CD4-positive, alpha-beta T cell (primary cell): Measurements from ENCODE around the gene EXOC8. TPM values are rescaled to one million over a fixed set of nuclear protein-coding genes. Genes with fewer than 3 reads are reported as not detected.
A peak's percentile ranks its signal among the peaks of the same experiment; 100 is the strongest.

Experiments
- ATAC-seq: fragments of 200-7000 bp; cut with Tn5 transposase; one replicate; pipeline ENCODE4 v1.10.0; 2022; ENCODE audit warnings: mild to moderate bottlenecking; ENCODE audit not compliant: poor library complexity
- CTCF ChIA-PET: fragments of 350-600 bp; sonication (Branson Sonifier 250); formaldehyde crosslinking; loops from one replicate; lab custom pipeline; 2021; ENCODE audit warnings: antibody characterized with exemption, inconsistent platforms; lab: Charles Lee
- POLR2A ChIA-PET: fragments of 350-600 bp; sonication (Branson Sonifier 250); formaldehyde crosslinking; loops from one replicate; lab custom pipeline; 2021; ENCODE audit warnings: antibody characterized with exemption, inconsistent platforms; lab: Charles Lee
- DNase-seq, 14 experiments: peaks; one replicate each; pipeline ENCODE4 v3.0.0-alpha.2; 2013 to 2020; ENCODE audit warnings: mixed read lengths in 2 of 14
- H3K27ac ChIP-seq, 2 donors: one replicate each; pipeline versions ENCODE4 v1.5.1 to v1.7.0; 2013; ENCODE audit warnings: low read length in 2 of 2, low read depth in 1 of 2, mild to moderate bottlenecking in 1 of 2
- H3K27me3 ChIP-seq, 2 experiments: 1 replicate in 1 of 2; 2 replicates in 1 of 2; pipeline versions ENCODE4 v1.6.1 to v1.7.0; 2013; ENCODE audit warnings: low read length in 2 of 2, control low read depth in 1 of 2, mild to moderate bottlenecking in 1 of 2, moderate library complexity in 1 of 2; ENCODE audit not compliant: insufficient read depth in 2 of 2, control insufficient read depth in 1 of 2
- H3K36me3 ChIP-seq: one replicate; pipeline ENCODE4 v1.6.1; 2013; ENCODE audit warnings: low read length, control low read depth; ENCODE audit not compliant: insufficient read depth
- H3K4me1 ChIP-seq: one replicate; pipeline ENCODE4 v1.6.1; 2013; ENCODE audit warnings: low read length, control low read depth; ENCODE audit not compliant: insufficient read depth
- H3K4me3 ChIP-seq: one replicate; pipeline ENCODE4 v1.5.1; 2013; ENCODE audit warnings: mild to moderate bottlenecking, low read length, moderate library complexity
- H3K9me3 ChIP-seq, 2 experiments: 1 replicate in 1 of 2; 2 replicates in 1 of 2; pipeline versions ENCODE4 v1.6.1 to v1.7.0; 2013; ENCODE audit warnings: low read length in 2 of 2, mild to moderate bottlenecking in 2 of 2, control low read depth in 1 of 2, moderate library complexity in 1 of 2; ENCODE audit not compliant: control insufficient read depth in 1 of 2, insufficient read depth in 1 of 2
- H3K27ac Mint-ChIP-seq: one replicate; pipeline ENCODE4 v1.8.0; 2020; ENCODE audit warnings: mixed read lengths
- H3K27me3 Mint-ChIP-seq: one replicate; pipeline ENCODE4 v1.8.0; 2021; ENCODE audit warnings: mixed read lengths
- H3K36me3 Mint-ChIP-seq: one replicate; pipeline ENCODE4 v1.8.0; 2021; ENCODE audit warnings: low read depth, mixed read lengths
- H3K4me1 Mint-ChIP-seq: one replicate; pipeline ENCODE4 v1.8.0; 2021; ENCODE audit warnings: low read depth, mixed read lengths
- H3K4me3 Mint-ChIP-seq: one replicate; pipeline ENCODE4 v1.8.0; 2020; ENCODE audit warnings: mild to moderate bottlenecking, mixed read lengths
- H3K9me3 Mint-ChIP-seq: one replicate; pipeline ENCODE4 v1.8.0; 2020; ENCODE audit warnings: mixed read lengths
- intact Hi-C, 2 experiments: fragments of 100-400 bp; cut with DNase I in 1 of 2; cut with micrococcal nuclease in 1 of 2; formaldehyde crosslinking; loops; one replicate each; pipeline versions ENCODE4 v1.15.1 to v1.9.0; 2023 to 2025; cut with DNase I, micrococcal nuclease
- total RNA-seq, 174 experiments: library from RNA in 2 of 174; stranded (reverse) in 2 of 174; gene quantifications; one replicate each; pipeline ENCODE4 v1.2.3 and lab custom pipeline; 2021 to 2026
- TF ChIP-seq, protein P1 (sequence below): fragments of 200-600 bp; IDR thresholded peaks from one replicate; pipeline ENCODE4 v1.8.0; 2022; ENCODE audit warnings: antibody characterized with exemption, mild to moderate bottlenecking

Gene EXOC8
- total RNA-seq, 2 experiments from 2014 or later, result 28.0 to 31.9 TPM

DNA sequence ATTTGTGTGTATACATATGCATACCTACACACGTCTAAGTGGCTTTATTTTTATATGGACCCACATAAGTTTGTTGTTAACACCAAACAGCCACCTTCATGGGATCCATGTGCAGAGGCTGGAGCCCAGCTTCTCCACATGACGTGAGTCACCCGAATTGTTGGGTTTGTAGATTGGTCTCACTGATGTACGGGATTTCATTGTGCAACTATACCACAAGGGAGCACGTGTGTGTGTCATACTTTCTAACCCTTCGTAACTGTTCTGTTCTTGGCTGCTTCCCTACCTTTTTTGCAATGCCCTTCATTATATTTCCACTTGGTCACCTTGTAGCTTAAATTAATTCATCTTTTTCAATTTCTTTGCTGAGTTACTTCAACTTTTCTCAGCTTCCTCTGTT lies 21.5 kb upstream of the EXOC8 start:
- no peak overlapping the region for H3K4me3 Mint-ChIP-seq
- no peak overlapping the region for H3K4me3 ChIP-seq
- H3K9me3 ChIP-seq, result no peaks in the 10 kb centered on the region
- ChIA-PET CTCF (interaction anchor here (1.0 kb wide), 1 partner anchor 16 kb away, joined by 3 read pairs; no protein-coding TSS in a partner anchor), POLR2A (interaction anchor here (1.5 to 1.6 kb wide), 2 partner anchors 22 to 244 kb away, joined by 4 to 6 read pairs; partner anchors contain the start of genes EXOC8 and SPRTN)
- TF ChIP-seq, protein P1, sequence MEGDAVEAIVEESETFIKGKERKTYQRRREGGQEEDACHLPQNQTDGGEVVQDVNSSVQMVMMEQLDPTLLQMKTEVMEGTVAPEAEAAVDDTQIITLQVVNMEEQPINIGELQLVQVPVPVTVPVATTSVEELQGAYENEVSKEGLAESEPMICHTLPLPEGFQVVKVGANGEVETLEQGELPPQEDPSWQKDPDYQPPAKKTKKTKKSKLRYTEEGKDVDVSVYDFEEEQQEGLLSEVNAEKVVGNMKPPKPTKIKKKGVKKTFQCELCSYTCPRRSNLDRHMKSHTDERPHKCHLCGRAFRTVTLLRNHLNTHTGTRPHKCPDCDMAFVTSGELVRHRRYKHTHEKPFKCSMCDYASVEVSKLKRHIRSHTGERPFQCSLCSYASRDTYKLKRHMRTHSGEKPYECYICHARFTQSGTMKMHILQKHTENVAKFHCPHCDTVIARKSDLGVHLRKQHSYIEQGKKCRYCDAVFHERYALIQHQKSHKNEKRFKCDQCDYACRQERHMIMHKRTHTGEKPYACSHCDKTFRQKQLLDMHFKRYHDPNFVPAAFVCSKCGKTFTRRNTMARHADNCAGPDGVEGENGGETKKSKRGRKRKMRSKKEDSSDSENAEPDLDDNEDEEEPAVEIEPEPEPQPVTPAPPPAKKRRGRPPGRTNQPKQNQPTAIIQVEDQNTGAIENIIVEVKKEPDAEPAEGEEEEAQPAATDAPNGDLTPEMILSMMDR, result no peak
- no peak overlapping the region for H3K27ac ChIP-seq
- intact Hi-C loops, result loop anchor here (2.0 to 5.0 kb wide), 4 partner anchors 63 to 242 kb away; partner anchors contain the start of genes EGLN1 (in 1 of the 2) and TSNAX (in 1 of the 2)
- peaks cover 22% of the 10 kb centered on the region for H3K36me3 Mint-ChIP-seq
- no peaks in the 10 kb centered on the region for H3K27me3 ChIP-seq
- H3K27ac Mint-ChIP-seq, result no peak overlapping the region
- peaks cover 7% of the 10 kb centered on the region for H3K4me1 Mint-ChIP-seq
- ATAC-seq, result no peak
- DNase-seq, result peak in 2 of 14 experiments; percentile 50 to 59
- H3K36me3 ChIP-seq, result peaks cover 7% of the 10 kb centered on the region
- H3K9me3 Mint-ChIP-seq, result no peaks in the 10 kb centered on the region
- H3K4me1 ChIP-seq, result no peaks in the 10 kb centered on the region
- H3K27me3 Mint-ChIP-seq, result no peaks in the 10 kb centered on the region

DNA sequence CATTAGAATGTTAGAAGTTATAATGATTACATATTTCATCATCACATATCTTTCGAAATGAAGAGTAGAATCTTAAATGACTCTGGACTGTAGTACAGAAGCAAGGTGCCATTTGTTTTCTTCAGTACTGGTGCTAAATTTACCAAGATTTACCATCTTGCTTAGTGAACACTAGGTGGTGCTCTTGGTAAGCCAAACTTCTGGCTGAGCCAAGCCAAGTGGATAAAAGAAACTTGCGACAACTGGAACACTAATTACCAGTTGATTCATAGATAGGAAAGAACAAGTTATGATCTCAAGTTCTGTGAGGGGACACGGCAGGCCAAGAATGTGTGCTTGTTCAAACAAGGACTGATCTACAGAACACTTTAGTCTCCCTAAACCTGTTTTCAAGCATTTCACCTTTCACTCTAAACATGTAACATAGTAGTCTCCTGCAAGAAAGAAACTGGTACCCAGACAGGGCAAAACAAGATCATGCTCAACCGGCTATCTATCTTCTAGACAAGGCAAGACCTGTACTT lies 20.2 kb upstream of the EXOC8 start:
- ChIA-PET CTCF (interaction anchor here (1.0 to 1.5 kb wide), 4 partner anchors 20 to 244 kb away, joined by 3 to 4 read pairs (median 4); partner anchors contain the start of genes EXOC8 and SPRTN), POLR2A (interaction anchor here (0.6 to 1.6 kb wide), 3 partner anchors 12 to 20 kb away, joined by 3 to 6 read pairs (median 3); partner anchors contain the start of genes EXOC8 and SPRTN)
- no peaks in the 10 kb centered on the region for H3K9me3 ChIP-seq
- peaks cover 27% of the 10 kb centered on the region for H3K36me3 Mint-ChIP-seq
- no peaks in the 10 kb centered on the region for H3K27me3 ChIP-seq
- H3K27ac Mint-ChIP-seq, result peak overlapping the region; percentile 51
- no peaks in the 10 kb centered on the region for H3K27me3 Mint-ChIP-seq
- H3K4me1 ChIP-seq, result no peaks in the 10 kb centered on the region
- H3K4me1 Mint-ChIP-seq, result peaks cover 7% of the 10 kb centered on the region
- H3K4me3 Mint-ChIP-seq, result no peak overlapping the region
- TF ChIP-seq, protein P1, result peak; percentile 88
- H3K4me3 ChIP-seq, result no peak overlapping the region
- no peak overlapping the region for H3K27ac ChIP-seq
- DNase-seq, result peak in 7 of 14 experiments; percentile 19 to 76 (median 47)
- peak; percentile 91 for ATAC-seq
- intact Hi-C loops, result loop anchor here (1.0 to 5.0 kb wide), 9 partner anchors 17 to 247 kb away; partner anchors contain the start of genes EGLN1 (in 1 of the 2) and TSNAX (in 1 of the 2)
- H3K9me3 Mint-ChIP-seq, result no peaks in the 10 kb centered on the region
- H3K36me3 ChIP-seq, result peaks cover 7% of the 10 kb centered on the region

DNA sequence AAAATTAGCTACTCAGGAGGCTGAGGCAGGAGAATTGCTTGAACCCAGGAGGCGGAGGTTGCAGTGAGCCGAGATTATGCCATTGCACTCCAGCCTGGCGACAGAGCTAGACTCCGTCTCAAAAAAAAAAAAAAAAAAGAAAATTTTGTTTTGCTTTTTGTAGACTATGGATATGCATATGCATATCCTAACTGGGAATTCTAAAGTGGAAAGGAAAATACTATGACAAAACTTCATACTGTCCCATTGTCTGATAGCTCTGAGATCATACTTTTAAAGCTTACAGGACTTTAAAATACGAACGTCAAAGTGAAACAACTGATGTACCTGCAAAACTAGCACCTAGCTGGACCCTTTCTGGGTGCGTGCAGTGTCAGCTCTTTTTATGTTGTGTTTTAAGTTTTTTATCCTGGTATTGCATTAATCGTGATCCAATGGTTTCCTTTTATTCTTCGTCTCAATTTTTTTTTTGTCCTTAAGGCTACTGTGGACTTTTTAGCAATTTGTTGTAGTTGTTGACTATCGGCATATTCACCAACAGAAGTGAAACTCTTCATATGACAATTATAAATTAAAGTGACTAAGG lies 19.6 kb upstream of the EXOC8 start:
- H3K36me3 ChIP-seq, result peaks cover 9% of the 10 kb centered on the region
- DNase-seq, result no peak
- H3K4me3 ChIP-seq, result no peak overlapping the region
- H3K27me3 Mint-ChIP-seq, result no peaks in the 10 kb centered on the region
- peaks cover 33% of the 10 kb centered on the region for H3K36me3 Mint-ChIP-seq
- no peaks in the 10 kb centered on the region for H3K9me3 ChIP-seq
- H3K4me3 Mint-ChIP-seq, result no peak overlapping the region
- H3K4me1 Mint-ChIP-seq, result peaks cover 7% of the 10 kb centered on the region
- H3K9me3 Mint-ChIP-seq, result no peaks in the 10 kb centered on the region
- no peaks in the 10 kb centered on the region for H3K27me3 ChIP-seq
- no peak overlapping the region for H3K27ac ChIP-seq
- POLR2A ChIA-PET, result interaction anchor here (0.6 kb wide), 2 partner anchors 19 to 1365 kb away, joined by 3 read pairs; partner anchors contain the start of genes EXOC8 and SPRTN
- peak overlapping the region; percentile 51 for H3K27ac Mint-ChIP-seq
- CTCF ChIA-PET, result interaction anchor here (0.7 to 1.5 kb wide), 7 partner anchors 20 to 400 kb away, joined by 3 to 4 read pairs (median 3); partner anchors contain the start of genes EXOC8 and SPRTN
- no peaks in the 10 kb centered on the region for H3K4me1 ChIP-seq
- TF ChIP-seq, protein P1, result no peak
- no peak for ATAC-seq
- intact Hi-C loops, result loop anchor here (1.0 to 5.0 kb wide), 5 partner anchors 16 to 248 kb away; partner anchors contain the start of genes EGLN1 (in 1 of the 2) and TSNAX (in 1 of the 2)
